GM10847 (cell line): ENCODE results near the gene NUP205.

Experiments
- POLR2A ChIP-seq: IDR thresholded peaks from 2 replicates; pipeline ENCODE4 v1.6.1; 2011; ENCODE audit not compliant: insufficient read length; ENCODE audit errors: extremely low read depth

The NUP205 gene

DNA sequence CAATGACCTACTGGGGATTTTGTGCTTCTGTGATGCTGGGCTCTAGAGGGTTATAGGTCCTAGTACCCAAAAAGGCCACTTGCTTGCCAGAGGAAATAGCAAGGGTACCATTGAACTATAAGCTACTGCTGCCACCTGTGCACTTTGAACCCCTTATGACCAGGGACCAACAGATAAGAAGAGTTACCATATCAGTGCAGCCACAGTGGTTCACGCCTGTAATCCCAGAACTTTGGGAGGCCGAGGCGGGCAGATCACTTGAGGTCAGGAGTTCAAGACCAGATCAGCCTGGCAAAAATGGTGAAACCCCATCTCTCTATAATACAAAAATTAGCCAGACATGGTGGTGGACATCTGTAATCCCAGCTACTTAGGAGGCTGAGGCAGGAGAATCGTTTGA lies 32.3 kb upstream of the NUP205 start:
- TF ChIP-seq POLR2A = no peak

GRCh38 chr7:135527025-135527424 lies 30.7 kb upstream of the NUP205 start:
- no peak for TF ChIP-seq POLR2A

DNA sequence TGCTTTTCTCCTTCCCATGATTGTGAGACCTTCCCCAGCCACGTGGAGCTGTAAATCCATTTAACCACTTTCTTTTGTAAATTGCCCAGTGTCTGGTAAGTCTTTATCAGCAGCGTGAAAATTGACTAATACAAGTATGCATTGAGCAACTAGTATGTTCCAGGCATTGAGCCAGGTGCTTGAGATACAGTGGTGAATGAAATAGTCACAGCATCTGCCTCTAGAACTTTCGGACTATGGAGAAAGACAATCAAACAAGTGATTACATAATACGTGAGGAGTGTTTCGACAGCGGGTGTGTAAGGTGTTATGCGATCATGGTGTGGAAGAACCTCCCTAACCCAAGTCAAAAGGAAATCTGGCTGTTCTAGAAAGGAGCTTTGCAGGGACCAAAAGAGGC lies 21.6 kb upstream of the NUP205 start:
- no peak for TF ChIP-seq POLR2A

DNA sequence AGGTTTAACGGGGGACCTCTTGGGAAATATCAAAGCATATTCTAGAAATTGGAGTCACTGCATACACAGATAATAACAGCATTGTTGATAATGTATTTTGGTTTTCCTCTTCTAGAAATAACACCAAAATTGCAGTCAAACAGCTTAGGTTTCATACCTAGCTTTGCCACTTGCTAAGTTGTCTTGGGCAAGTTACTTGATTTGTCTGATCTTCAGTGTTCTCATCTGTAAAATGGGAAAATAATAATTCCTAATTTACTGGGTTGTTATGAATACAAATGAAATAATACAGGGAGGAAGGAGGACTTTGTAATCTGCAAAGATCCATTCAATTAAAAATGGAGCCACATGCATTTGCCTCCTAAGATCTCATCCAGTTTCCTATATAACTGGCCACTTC lies 20.3 kb upstream of the NUP205 start:
- TF ChIP-seq POLR2A = no peak

- no peak for TF ChIP-seq POLR2A
Measured at GRCh38 chr7:135537905-135538304, 19.8 kb upstream of the NUP205 start.

DNA sequence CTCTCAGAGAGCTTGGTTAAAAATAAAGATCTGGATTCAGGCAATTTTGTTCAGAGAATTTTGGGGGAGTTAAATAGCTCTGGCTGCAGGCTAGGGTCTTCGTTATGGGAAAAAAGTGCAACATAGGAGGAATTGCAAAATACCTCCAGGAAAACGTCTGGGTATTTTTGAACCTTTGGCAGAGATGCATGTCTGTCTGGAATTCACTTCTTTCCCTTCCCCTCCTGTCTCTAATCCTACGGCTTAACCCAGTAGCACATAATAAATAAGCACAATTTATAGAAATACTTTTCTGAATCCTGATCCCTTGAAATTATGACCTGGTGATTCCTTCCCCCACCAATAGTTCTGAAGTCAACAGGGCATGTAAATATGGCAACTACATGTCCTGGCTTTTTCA lies 19.3 kb upstream of the NUP205 start:
- no peak for TF ChIP-seq POLR2A

GRCh38 chr7:135539629-135540028 lies 18.1 kb upstream of the NUP205 start:
- no peak for TF ChIP-seq POLR2A

GRCh38 chr7:135541029-135541428 lies 16.7 kb upstream of the NUP205 start:
- TF ChIP-seq POLR2A = no peak

GRCh38 chr7:135550196-135550595 lies 7.5 kb upstream of the NUP205 start:
- no peak for TF ChIP-seq POLR2A

DNA sequence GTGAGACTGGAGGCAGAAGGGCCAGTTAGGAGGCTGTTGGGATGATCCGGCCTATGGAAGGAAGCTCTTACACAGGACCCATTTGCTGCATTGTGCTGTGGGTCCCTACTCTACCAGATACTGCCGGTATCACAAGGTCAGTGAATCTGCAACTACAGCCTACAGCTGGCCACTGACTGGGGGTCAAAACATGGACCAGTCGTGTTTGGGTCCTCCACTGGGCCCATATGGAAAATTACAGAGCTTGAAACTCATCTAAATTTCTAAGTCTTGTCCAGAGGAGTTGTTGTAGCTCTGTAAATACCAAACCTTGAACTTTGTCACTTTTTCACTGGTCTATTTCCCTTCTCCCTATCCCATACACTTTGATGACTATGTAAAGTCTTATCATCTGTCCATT lies 5.6 kb upstream of the NUP205 start:
- TF ChIP-seq POLR2A = no peak

GRCh38 chr7:135553346-135553745 lies 4.4 kb upstream of the NUP205 start:
- no peak for TF ChIP-seq POLR2A

GRCh38 chr7:135558337-135558767 lies 635 bp downstream of the NUP205 start:
- TF ChIP-seq POLR2A = no peak

DNA sequence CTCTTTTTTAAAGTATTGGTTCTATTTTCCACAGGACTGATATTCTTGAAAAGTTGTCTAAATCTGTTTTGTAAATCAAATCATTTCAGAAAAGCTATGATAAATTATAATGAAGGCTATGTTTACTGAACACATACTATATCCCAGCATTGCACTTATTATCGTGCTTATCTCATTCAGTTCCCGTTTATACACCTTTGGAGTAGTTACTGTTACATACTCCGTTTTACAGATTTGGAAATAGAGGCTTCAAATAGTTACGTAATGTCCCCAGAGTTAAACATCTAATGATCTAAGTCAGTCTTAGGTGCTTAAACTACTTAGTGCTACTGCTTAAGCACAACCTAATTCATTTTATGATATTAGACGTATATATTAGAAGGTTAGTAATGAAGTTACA lies 1.2 kb downstream of the NUP205 start:
- TF ChIP-seq POLR2A = no peak

DNA sequence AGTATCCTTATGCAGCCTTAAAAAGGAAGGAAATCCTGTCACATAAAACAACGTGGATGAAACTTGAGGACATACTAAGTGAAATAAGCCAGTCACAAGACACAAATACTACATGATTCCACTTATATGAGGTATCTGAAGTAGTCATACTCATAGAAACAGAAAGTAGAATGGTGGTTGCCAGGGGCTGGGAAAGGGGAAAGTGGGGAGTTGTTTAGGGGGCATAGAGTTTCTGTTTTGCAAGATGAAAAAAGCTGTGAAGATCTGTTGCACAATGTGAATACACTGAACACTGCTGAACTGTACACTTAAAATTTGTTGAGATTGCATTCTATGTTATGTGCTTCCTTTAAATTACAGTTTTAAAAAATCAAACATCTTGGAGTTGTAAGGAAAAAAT lies 2.9 kb downstream of the NUP205 start:
- TF ChIP-seq POLR2A = no peak

GRCh38 chr7:135562720-135563119 lies 5.0 kb downstream of the NUP205 start:
- no peak for TF ChIP-seq POLR2A

- no peak for TF ChIP-seq POLR2A
Measured at GRCh38 chr7:135571834-135572233, 14.1 kb downstream of the NUP205 start.

GRCh38 chr7:135573541-135573940 lies 15.8 kb downstream of the NUP205 start:
- TF ChIP-seq POLR2A = no peak

- TF ChIP-seq POLR2A = no peak
Measured at GRCh38 chr7:135575296-135575695, 17.6 kb downstream of the NUP205 start.

- no peak for TF ChIP-seq POLR2A
Measured at GRCh38 chr7:135578569-135578968, 20.9 kb downstream of the NUP205 start.
